NK-92 treated with Interleukin-12 subunit alpha and Interleukin-12 subunit beta, amount 100 ng/mL, for 24 hours (cell line): Measurements from ENCODE around the gene TTC39A.

ENCODE experiments used
- DNase-seq: peaks from one replicate; lab custom pipeline; 2025; lab: John Stamatoyannopoulos, UW

The TTC39A gene

DNA sequence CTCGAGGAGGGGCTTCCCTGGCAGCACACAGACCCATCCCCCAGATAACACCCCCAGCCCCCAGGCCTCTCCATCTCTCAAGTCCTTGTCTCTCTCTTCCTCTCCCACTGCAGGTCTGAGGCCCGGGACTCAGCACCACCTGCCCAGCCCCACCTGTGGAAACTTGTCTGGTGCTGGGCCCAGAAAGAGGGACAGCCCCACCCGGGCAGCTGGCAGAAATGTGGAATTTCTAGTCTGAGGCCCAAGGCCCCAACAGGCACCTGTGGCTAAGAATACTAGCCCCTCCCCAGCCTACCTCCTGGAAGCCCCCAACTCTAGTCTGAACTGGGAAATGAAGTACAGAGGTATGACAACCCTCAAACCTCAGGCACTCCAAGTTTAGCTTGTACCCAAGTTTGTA is 15.4 kb downstream of the TTC39A start:
- no peak for DNase-seq

DNA sequence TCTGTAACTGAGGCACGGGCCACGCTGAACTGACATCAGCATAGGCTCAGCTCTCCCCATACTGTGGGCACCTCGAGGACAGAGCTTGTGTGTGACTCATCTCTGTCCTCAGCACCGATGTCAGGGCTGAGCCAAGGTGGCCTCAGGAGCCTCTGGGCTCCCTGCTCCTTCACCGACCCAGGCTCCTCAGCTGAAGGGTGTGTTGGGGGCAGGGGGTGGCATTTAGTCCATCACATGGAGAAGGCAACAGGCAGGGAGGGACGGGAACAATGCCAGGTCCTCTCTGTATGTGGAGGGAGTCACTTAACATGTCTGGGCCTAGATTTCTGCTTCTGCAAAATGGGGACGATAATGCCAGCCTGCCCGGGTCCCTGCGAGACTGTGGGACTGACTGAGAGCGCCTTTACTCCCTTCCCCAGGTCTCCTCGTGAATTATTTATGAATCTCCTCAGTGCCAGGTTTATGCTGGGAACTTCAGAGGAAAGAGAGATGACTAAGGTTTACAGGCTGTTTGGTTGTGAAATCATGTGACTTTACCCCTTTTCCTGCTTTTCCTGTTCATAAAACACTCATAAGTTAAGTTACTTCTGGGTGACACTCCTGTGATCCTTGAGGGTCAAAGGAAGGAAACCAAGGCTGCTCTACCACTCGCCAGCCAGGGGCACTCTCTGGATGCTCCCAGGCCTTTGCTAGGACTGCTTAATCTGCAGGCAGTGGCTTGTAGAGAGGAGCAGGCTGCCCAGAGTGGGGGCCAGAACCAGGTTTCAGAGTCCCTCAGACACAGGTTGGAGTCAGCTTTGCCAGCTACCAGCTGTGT is 16.2 kb downstream of the TTC39A start:
- no peak for DNase-seq

DNA sequence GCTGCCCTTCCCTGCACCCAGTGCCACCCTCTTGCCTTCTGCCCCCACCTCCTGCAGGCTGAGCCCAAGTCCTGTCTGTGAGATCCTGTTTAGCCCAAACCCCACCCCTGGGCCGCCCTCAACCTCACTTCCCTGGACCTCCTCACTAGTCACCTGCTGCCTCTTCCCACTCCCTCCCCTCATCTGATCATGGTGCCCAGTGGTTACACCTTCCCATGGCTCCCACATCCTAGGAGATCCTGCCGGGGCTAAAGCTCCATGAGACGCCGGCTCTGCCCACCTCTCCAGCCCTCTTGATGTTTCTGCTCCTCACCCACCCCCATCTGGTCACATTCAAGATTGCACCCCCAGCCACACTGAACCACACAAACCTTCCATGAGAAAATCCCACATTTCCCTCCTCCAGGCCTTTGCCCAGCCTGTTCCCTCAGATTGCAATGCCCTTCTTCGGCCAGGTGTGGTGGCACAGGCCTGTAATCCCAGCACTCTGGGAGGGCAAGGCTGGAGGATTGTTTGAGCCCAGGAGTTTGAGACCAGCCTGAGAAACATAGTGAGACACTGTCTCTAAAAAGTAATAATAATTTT is 17.0 kb downstream of the TTC39A start:
- no peak for DNase-seq

DNA sequence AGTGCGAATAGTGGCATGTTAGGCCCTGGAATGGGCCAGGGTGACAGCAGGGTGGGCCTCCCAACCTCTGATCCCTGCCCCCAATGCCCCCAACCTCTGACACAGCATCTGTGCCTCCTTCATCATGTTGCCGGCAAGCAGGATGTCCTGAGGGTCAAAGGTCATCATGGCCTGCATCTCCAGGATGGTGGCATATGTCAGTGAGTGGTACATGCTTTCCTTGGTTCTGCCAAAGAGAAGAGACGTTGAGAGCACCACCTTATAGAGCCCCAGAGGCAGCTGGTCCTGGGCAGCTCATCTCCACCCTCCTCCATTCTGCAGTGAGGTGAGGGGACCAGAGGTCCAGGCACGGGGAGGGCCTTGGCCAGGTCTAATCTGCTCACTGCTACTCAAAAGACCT is 17.6 kb downstream of the TTC39A start:
- DNase-seq: no peak

DNA sequence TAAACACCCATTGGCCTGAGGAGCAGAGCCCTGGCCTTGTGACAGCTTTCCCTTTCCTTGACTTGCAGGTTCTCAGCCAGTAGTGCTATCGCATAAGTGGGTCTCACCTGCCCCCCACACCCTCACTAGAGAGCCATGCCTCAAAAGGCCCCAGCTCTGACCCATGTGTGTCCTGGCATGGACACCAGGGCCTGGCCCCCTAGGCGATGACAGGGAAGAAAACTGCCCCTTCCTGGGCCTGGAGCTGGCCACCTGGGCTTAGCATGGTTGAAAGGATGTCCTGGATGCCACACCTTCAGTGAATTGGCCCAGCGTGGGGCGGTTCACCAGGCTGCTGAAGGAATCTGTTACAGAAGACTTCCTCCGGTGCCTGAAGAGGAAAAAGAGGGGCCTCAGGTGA is 18.5 kb downstream of the TTC39A start:
- no peak for DNase-seq

DNA sequence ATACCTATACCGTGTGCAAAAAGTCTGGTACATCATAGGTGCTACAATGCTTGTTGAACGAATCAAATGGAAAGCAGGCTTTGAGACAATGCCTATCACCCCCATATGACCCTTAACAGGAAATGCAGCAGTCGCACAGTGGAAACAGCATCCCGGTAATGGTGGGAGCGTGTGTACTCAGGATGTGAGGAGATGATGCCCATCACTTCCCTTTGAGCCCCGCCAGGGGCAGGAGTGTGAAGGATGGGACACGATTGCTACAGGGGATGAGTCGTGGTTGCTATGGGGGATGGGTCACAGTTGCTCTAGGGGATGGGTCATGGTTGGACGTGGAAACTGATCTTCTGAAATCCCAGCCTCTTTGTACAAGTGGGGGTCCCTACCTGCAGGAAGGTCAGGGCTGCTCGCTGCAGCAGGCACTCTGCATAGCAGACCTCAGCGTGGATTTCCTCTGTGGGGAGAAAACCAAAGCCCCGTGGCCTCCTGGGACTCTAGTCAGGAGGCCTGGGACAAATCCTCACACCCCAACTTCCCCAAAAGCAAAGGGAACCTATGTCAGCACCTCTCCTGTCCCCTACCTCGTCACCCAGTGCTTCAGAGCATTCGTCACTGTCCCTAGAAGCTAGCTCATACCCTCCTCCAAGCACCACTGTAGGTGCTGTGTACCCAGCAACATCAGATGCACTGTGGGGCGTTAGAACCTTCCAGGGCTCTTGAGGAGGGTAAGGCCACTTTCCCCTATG is 19.3 kb downstream of the TTC39A start:
- DNase-seq: no peak

DNA sequence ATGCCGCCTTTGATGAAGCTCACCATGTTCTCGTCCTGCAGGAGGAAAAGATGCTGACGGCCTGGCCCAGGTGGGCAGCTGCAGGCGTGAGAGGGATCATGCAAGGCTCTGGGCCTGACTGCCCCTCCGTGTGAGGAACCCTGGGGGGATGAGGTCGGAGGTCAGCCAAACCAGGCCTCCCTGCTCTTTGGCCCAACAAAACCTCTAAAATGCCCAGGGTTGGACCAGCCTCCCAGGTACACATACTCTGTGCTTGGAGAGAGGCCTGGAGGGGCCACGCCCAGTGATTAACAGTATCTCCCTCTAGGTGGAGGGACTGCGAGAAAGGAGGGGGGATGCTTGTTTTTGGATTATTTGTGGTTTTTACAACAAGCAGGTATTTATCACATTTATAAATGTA is 21.1 kb downstream of the TTC39A start:
- no peak for DNase-seq

DNA sequence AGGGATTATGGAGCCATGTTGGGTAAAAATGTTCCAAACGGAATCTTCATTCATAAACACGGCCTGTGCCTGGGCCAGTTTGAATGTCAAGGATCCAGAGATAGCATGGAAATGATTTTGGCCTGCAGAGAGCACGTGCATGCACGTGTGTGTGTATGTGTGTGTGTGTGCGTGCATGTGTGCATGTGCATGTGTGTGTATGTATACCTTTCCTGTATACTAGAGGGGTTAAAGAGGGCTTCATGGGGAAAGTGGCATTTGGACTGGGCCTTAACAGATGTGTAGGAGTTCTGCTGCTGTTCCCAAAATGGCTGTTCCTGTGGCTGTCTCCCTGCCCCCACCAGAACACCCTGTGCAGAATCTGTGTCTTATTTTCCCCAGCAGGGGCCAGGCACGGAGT is 21.7 kb downstream of the TTC39A start:
- DNase-seq: no peak

DNA sequence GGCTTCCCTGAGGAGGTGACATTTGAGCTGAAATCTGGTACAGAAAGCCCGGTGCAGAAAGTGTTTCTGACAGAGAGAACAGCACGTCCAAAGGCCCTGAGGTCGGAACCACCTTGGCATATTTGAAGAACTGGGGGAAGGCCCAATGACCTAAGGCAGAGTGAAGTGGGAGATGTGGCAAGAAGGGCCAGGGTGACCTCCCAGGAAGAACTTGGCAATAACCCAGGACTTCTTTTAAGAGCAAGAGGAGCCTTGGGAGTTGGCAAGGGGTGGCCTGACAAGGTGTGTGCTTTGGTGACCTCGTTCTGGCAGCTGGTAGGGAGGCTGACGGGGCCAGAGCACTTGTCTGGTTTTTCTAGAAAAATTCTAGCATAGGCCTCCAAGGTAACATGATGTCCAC is 23.4 kb downstream of the TTC39A start:
- no peak for DNase-seq

DNA sequence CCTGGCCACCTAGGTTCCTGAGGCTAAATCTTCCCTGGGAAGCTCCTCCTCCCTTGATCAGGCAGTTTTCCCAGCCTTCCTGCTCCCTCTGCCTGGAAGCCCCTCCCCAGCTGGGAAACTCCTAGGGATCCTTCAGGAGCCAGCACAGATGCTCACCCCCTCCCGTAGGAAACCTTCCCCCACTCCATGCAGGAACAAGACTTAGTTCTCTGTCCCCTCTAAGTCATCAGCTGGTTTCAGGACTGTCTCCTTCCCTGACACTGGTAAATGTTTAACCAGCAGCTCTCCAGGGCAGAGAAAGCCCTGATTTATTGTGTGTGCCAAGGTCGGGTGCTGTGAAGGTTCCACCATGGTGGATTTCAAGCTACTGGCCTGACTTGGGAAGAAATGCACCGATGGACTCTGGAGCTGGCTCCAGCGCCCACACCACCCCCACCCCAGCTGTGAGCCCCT is 25.0 kb downstream of the TTC39A start:
- no peak for DNase-seq

DNA sequence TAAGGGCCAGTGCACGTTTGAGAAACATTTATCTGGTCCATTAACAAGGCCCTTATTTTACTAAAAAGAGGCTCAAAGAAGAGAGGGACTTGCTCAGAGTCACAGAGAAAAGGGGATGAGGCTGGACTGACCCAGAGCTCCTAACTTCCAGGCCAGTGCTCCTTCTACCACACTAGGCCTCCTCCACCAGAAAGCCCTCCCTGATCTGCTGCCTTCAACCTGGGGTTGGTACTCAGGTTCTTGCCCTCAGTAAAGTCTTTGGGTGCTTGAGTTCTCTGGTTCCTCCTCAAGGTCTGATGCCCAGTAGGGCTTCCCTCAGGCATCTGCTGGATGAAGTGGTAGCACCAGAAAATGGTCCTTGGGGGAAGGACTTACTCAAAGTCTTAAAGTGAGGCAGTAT is 26.0 kb downstream of the TTC39A start:
- no peak for DNase-seq

DNA sequence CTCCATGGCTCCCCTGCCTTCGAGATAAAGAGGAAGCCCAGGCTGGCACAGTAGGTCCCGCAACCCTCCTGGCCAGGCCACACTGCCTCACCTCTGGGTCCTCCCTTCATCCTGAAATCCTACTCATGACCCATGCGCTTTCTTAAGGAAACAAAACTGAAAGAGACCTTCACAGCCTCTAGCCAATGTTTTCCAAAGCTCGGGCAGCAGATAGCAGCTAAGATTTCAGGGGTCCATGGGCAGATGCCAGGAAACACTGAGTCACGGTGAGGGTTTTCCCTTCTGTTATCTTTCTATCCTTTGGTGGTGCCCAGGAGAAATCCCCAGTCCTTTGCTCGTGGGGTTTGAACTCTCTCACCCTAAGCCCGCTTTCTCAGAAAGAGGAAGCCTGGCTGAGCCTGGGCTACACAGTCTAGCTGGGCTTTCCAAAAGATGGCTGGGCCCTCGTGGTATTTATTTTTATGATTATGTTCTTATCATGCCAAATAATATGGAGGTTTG is 26.6 kb downstream of the TTC39A start:
- DNase-seq: no peak

DNA sequence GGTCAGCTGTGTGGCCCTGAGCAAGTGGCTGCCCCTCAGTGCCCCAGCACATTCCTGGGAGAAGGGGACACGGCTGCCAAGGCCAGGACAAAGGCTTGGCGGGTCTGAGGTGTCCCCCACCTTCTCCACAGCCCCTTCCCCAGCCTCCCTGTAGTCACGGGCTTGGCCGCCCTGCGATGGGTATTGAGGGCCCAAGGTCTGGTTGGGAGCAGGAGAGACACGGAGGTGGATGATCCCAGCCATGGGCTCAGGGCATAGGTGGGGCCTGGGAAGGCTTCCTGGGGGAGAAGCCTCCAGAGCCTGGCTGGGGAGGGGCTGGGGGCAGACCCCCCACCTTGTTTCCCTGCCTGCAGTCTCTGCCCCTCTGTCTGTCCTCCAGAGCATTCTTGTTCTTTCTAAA is 27.0 kb downstream of the TTC39A start:
- no peak for DNase-seq

DNA sequence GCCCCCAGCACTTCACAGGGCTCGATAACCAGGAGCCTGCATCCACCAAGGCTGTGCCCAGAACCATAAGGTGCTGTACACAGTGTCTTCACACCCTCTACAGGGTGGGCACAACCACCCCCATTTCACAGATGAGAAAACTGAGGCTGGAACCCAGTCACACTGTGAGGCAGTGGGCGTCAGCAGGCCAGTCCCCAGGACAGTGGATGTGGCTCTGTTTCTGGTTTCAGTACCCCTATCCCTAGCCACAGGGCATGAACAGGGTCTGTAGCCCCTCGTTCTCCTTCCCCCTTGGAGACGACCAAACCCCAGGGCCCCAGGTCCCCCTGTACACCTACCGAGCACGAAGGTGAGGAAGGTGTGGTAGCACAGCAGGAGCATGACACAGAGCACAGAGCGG is 27.6 kb downstream of the TTC39A start:
- DNase-seq: no peak

DNA sequence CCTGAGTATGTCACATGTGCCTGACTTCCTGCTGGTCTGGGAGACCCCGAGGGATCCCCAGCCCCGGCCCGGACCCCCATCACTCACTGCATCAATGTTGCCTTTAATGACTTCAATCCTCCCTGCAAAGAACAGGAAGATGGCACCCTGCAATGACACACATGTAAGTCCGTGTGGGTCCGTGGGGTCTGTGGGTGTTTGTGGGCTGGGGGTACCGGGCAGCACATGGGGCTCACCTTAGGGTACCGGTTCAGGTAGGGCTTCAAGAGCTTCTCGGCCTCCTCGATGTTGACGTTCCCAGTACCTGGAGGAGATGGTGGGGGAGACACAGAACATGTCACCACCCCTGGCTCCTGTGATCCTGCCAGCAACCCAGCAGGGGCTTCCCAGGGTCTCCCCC is 28.1 kb downstream of the TTC39A start:
- no peak for DNase-seq

DNA sequence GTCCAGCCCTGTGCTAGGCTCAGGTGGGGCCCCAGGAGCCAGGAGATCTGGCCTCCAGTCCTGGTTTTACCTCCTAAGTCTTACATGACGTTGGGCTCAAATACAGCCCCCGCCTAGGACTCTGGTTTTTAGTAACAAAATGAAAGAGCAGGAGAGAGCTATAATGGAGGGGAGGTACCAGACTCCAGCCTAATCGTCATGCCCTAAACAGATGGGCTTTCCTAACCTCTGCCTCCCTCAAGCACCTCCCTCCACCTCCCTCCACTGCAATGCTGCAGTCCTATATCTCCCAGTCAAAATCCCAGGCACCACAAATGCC is 28.6 kb downstream of the TTC39A start:
- no peak for DNase-seq

DNA sequence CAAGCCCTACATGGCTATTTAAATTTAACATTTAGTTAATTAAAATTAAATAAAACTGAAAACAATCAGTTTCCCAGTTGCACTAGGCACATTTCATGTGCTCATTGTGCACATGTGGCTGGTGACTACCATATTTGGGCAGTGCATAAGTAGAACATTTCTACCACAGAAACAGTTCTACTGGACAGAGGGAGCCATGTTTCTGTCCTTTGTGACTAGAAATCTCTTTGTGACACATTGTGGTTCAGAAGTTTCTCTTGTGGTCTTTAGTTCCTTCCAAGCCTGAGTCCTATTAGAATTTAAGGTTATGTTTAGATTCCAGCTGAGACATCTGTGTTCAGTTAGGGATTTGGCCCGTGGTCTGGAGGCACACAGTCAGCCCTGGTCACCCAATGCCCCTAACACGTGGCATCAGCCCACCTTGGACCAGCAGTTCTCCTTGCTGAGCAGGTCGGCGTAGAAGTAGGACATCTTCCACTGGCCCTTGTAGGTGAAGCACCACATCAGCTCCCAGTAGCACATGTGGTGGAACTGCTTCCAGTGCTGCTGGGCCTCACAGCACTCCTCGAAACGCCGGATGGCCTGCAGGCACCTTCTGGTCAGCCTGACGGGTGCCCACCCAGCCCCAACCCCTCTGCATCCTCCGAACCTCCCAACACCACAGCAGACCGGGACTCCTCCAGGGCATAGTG is 29.1 kb downstream of the TTC39A start:
- DNase-seq: no peak

DNA sequence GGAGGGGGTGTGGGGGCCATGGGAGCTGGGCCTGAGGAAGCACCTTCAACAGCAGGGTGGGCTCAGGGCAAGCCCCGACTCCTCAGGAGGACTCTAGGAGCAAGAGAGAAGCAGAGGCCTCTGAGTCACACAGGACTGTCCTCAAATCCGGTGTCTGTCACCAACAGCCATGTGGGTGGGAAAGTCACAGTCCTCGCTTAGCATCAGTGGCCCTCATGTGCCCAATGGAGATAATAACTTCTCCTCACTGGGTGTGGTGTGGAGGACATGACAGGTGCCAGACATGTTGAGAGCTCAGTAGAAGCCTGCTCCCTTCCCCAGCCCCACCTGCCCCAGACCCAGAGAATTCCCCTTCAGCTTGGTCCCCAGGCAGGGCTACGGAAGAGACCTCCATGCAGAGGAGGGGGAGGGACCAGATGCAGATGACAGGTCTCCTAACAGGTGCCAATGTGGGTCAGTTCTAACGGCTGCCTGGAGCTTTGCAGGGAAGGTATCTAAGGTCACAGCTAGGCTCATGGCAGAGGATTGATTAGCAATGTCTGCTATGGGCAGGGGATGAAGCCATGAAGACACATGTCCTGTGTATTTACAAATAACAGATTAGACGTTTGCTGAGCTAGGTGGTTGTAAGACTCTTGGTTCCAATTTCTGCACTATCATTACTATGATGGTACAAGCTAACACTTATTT is 30.2 kb downstream of the TTC39A start:
- no peak for DNase-seq

DNA sequence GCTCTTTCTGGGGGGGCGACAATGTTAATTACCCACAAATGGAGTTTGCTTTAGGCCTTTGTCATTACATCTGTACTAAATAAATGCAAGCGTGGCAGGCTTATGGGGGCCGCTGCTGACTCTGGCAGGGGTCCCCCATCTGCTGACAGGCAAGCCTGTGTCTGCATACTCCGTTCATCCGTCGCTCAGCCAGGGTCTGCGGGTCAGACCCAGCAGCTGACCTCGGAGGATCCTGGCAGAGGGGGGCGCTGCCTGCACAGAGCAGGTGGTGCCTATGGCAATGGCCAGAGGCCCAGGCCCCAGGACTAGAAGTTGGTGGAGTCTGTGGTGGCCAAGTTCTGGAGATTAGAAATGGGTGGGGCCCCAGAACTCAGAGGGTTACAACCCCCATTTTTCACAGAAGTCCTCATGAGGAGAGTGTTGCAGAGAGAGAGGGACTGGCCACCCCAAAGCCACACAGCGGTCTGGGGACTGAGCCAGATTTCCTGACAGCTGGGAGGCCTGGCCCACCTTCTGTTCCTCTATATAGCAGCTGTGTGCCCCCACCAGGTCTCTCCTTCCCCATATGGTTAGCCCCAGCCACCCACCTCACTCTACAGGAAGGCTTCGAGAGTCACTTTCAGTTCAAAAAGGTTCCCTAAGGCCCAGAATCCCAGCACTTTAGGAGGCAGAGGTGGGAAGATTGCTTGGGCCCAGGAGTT is 31.0 kb downstream of the TTC39A start:
- DNase-seq: no peak

DNA sequence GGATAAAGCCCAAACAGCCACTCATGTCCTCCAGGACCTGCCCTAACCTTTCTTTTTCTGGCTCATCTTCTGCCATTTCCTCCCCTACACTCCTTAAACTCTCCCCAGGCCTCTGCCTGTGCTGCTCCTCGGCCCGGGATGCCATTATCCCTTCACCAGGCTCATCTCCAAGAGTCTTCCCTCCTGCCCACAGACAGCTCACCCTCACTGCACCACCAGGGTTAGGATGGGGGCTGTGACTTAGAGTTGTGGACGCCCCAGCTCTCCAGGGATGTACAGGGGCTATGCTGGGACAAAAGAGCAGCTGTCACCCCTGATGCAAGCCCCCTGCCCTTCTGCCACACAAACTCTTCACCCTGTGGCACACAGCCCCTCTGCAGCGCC is 32.0 kb downstream of the TTC39A start:
- no peak for DNase-seq
